Activated CD4-positive, CD25-positive, alpha-beta regulatory T cell treated with anti-CD3 and anti-CD28 coated beads, Interleukin-2, amount 50 U/mL, for 16 hours (primary cell): ENCODE results near the gene PNPO.

Source experiments
- DNase-seq: peaks from one replicate; pipeline ENCODE4 v3.0.0-alpha.2; 2020; ENCODE audit warnings: low read depth, low spot score

Gene PNPO

DNA sequence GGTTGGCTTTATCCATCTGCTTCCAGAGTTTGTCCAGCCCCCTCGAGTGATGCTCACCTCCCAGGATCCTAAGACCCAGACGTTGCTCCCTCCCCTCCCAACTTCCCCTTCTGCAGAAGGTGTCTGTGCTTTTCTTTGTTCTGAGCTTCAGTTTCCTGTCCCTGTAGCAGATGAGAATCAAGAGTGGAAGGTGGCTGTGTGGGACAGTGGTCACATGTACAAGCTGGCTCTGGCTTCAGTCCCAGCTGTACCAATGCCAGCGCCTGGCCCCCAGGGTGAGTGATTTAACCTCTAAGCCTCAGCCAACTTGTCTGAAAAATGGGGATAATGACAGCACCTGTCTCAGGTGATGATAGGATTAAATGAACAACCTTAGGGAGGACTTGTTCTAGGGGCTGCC is 8.6 kb downstream of the PNPO start:
- DNase-seq = no peak

DNA sequence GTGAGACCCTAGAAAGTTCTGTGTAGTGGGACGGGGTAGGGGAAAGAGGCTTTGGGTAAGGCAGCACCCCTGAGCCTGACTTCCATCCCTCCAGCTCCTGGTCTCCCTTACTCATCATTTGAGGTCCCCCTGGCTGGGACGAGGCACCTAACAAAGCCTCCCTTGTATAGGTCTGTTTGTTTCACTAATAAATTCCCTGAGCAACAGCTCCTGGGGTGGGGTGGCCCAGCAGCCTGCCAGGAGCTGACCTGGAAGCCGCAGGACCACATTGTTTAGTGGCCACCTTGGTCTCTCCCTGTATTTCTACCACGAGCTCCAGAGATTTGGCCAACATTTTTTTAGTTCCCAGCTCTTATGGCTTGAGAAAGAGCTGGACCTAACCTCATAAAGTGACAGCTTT is 9.1 kb downstream of the PNPO start:
- DNase-seq = no peak

DNA sequence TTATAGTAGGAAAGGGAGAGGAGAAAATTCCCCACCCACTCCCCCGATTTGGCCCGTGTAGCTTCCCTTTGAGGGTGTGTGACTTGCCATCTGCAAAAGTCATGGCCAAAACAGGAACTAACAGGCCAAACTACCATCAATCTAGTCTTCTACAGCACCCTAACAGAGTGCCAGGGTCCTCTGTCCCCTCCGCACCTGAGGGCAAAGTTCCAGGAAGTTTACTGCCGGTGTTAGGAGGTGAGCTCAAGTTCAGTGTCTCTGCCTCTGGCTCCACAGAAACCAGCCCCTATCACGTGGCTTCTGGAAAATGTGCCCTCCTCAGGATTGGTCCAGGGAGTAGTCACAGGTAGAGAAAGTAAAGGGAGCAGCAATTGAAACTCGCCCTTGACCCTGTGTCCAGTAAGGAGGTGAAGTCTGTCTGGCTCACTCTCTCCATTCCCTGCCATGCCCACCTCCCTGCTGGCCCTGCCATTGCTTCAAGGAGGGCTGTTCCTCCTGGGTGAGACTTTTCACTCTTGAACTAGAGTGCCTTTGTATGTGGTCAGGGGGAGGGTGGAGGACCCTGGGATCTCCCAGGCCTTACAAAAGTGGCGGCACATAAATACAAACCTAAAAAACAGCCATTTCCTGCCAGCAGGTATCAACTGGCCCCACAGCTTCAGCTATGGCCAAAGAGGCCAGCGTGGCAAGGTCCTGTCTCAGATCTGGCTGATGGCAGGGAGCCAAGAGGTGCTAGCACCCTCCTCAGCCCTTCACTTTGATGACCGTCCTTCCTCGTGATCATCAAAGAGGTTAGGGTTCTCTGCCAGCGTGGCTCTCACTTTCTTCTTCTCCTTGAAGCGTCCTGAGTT is 11.0 kb downstream of the PNPO start:
- no peak for DNase-seq

DNA sequence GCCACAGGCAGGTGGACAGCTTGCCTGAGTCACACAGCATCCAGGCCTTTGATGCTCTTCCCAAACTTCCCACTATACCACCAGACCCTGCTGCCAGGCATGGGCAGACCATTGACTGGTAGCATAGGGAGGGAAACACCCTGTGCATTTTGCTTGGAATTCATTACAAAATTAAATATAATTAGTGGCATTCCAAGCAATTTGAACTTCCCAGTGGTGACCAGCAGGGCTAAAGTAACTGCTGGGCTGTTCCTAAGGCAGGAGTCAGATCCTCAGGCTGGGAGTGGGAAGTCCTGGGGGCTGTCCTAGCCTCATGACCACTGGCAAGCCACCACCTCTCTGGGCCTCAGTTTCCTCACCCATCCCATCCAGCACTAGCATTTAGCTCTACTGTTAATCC is 12.5 kb downstream of the PNPO start:
- DNase-seq = no peak

DNA sequence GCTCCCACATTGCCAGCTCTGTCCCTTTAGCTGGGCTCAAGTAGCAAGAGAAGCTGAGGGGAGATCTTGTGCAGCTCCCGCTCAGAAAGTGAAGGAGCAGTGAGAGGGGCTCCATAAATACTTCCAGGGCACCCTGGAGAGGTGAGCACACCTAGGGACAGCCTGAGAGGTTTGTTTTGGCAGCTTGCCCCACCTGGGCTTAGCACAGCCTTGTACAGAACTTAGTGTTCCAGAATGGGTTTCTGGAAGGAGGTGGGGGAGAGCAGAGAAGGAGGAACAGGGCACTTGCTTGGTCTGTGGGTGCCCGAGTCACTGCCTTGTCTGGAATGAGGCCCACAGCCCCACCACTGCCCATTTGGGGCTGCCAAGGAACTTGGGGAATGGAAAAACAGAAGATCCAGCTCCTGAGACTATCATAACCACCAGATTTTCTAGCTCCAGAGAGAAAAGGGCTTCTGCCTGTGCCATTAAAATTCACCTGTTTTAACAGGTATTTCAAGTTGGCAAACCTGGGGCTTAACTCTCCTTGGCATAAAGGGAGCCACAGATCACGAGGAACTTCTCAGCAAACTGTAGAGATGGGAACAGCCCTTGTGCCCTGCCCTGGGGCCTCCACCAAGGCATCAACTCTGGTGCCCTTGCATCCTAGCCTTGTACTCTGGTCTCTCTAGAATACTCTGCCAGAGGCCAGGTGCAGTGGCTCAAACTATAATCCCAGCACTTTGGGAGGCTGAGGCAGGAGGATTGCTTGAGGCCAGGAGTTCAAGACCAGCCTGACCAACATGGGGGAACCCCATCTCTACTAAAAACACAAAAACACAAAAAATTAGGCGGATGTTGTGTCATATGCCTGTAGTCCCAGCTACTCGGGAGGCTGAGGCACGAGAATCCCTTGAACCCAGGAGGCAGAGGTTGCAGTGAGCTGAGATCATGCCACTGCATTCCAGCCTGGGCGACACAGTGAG is 14.4 kb downstream of the PNPO start:
- DNase-seq = no peak

DNA sequence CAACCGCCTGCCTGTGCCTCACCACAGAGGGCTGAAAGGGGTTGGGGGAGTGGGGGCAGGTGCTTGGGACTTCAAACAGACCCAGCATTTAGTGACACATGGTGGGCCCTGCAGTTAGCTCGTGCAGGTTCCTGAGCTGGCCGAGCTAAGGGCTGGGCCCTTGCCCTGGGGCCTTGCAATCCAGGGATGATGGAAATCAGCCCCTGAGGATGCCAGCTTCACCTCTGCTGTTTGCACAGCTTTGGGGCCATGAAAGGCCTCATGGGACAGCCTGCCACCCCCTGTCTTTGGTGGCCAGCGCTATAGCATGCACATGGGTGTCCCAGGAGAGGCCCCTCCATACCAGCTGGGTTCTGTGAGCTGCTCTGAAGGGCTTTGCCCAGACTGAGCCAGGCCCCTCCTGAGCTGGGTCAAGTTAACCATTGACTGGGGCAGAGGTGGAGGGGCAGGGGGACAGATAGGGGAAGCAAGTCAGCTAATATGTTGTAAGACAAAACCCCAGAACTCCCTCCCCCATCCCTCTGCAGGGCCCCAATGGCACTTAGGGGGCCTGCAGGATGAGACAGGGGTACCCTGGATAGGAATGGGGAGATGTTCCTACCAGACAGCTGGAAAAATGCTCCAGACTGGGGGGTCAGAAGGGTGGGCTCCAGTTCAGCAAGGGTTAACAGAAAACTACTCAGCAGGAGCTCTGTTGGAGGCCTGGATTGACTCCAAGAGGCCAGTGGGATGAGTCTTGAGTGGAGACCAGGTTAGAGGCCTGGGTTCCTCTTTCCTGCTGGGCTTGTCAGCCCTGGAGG is 15.6 kb downstream of the PNPO start:
- DNase-seq = no peak

DNA sequence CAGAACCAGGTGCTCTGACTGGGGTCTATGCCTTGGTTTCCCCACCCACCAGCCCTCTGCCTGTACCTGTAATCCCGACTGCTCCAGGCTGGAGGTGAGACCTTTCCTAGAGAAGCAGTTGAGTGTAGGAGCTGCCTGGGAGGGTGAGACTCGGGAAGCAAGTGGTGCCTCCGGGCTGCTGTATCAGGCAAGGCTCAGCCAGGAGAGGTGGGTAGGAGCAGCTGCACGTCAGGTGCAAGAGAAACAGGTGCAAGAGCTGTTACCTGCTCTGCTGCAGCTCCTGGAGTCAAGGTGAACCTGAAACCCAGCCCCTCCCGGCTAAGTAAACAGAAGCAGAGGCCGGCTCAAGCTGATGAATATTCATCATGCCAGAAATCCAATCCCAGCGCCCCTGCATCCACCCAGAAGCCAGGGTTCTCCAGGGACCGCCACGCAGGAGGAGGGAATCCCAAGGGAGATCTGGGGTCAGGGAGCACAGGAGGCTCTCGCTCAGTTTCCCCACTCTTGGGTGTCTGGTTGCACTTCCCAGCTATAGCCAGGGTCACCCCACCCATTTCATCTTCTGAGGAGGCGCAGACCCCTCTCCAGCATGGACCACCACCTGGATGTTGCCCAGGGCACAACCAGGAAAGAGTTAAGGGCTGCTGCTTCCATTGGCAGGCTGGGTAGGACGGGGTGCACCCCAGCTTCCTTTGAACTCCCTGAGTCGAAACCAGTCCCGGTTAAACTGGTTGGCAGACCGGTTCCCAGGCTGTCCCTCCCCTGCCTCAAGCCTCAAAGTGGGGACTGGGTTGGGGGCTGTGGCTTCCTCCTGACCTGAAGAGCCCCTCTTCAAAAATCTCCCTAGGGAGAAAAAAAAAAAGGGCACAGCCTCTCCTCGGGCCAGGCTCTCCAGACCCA is 16.5 kb downstream of the PNPO start, which contains the start of gene PRR15L:
PRR15L (minus strand) TSS at position 293 of the 900 bp plus-strand sequence. CDS start 4,649 bp downstream, outside the sequence.
- no peak for DNase-seq

DNA sequence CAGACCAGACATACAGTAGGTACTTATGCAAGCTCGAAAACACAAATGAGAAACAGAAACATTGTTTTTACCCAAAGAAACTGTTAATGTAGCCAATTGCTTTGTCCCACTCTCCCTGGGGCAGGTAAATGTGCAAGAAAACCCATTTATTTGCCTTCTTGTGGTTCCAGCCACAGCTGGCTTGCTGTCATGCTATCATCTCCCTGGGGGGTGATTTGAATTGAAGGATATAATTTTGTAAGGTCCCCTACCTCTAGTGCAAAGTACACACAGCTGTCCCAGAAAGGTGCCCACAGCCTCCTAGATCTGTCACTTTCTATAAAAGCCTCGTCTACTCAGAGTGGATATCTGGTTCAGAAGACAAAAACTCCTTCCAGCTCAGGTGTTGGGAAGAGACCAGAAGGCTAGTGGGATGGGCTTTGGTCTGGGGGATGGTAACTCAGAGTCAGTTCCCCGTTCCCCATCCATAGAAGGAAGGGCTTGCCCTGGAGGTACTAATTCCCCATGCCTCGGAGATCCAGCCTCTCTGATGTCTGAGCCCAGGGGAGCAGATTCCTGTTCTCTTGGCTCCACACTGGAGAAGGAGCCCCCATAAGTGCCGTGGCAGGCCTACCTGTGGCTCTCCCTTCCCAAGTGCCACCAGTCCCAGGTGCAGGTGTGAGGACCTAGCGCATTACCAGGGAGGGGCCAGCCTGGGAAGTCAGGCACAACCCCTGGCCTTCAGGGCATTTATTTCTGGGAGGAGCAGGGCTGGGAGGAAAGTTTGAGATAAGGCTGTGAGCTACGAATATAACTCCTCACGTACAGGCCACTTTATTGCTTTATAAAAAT is 18.7 kb downstream of the PNPO start:
- DNase-seq = no peak

DNA sequence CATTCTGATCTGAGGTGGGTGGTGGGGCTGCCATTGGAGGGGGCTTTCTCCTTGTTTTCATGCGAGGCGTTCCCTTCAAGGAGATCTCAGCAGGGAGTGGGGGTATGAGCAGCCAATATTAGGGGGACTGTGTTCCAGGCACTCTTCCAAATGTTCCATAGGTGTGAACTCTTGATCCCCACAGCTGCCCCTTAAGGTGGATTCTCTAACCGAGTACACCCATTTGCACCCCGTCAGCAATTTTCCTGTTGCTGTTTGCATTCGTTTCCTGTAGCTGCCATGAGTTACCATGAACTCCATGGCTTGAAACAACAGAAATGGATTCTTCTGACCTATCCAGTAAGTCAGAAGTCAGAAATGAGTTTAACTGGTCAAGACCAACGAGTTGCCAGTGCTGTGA is 20.0 kb downstream of the PNPO start:
- no peak for DNase-seq

DNA sequence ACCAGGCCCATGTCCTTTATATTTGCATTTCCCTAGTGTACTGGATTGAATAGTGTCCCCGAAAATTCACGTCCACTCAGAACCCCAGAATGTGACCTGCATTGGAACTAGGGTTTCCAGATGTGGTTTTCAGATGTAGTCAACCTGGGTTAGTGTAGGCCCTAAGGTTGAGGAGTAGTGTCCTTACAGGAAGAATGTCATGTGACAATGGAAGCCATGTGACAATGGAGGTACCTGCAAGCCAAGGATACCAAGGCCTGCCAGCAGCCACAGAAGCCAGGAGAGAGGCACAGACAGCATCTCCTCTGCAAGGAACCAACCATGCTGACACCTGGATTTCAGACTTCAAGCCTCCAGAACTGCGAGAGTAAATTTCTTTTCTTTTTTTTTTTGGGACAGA is 21.5 kb downstream of the PNPO start:
- DNase-seq = no peak

DNA sequence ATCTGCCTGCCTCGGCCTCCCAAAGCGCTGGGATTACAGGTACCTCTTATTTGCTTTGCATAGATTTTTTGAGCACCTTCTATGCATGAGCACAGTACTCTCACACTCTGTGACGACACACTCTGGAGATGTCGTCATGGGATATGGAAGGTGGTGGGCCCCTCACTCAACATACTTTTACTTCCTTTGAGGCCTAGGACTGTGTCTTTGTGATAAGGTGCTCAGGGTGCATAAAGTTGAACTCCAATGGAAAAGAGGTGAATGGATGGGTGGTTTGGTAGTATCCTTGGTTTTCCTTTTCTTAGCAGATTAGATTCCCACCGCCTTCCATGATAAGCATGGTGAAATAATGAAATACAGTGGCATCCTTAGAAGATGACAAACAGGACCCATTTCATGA is 23.5 kb downstream of the PNPO start:
- no peak for DNase-seq

DNA sequence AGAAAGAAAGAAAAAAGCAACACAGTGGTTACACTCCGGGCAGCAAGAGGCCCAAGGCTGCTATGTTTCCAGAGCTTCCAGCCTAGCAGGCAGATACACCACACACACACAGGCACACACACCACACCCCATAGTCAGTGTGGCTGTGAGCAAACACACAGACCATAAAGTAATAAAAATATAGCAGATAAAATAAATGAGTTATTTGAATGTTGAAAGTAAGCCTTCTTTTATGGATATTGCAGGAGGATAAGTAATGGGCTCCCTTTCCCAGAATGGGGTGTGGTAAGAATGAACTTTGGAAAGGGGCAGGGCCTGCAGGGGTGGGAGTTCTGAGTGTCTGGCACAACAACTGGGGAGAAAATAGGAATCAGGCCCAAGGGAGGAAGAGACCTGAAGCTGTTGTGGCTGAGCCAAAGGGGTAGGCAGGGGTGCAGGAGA is 24.7 kb downstream of the PNPO start:
- DNase-seq = no peak

DNA sequence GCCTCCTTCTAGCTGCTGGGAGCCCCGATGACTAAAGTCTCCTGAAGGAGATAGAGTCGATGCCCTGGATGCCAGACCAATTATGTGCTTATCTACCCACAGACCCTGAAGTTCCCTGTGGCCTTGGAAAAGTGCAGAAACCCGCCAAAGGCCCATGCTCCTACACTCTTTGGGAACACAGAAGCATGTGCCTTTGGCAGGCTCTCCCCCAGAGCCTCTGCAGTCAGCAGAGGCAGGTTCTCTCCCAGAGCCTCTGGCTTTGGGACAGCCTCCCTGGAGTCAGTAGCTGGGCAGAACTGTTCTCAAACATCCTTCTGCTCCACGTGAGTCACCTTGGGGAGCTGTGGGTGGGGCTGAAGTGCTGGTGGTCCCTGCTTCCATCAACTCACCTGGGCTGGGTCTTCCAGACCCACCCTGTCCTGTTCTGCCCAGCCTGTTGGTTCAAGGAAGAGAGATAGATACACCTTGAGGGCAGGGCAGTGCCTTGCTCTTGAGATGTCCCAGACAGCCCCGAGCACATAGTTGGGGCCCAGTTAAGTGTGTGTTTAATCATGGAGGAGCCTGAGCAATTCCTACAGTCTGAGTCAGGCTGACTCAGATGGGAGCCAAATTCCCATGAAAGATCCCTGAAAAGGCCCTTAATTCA is 26.4 kb downstream of the PNPO start:
- no peak for DNase-seq

DNA sequence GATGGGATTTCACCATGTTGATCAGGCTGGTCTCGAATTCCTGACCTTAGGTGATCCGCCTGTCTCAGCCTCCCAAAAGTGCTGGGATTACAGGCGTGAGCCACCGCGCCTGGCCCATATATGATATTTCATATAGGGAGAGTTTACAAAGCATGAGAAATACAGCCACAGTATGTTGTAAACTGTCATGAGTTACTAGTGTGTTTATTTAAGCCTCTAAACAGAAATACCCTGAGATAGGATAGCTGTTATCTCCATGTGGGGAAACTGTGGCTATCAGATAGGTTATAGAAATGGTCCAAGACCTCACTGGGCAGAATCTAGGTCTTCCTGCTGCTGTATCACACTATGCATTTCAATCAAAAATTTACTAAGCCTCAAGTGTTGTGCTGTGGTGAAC is 27.5 kb downstream of the PNPO start:
- DNase-seq = no peak

DNA sequence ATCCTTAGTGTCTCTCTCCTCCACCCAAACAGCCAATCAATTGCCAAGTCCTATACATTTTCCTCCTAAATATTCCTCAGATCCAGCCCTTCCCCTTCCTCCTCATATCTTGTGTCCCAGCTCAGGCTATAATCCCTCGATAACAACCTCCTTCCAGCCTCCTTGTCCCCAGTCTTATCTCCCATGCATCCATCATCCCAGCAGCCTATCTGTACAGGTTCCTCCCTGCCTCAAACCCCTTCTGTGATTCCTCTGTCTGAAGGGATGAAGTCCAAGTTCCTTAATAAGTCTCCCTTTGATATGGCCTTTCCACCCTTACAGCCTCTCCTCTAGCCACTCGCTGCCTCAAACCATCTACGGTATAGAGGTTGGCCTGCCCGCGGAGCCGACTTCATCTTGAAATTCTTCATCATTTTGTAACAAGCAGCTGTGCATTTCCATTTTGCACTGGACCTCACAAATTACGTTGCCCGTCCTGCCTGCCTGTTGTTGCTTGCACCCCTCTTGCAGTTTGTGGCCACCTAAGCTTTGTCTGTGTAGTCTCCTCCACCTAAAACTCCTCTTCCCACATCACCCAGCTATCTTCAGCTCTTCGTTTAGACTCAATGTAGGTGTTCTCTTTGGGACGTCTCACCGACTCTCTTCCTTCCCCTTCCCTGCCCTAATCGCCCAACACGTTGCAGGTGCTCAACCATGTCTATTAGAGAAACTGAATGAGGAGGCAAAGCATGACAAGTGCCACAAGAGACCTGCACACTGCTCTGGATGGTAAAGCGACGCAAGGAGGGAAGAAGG is 28.8 kb downstream of the PNPO start:
- DNase-seq = no peak

DNA sequence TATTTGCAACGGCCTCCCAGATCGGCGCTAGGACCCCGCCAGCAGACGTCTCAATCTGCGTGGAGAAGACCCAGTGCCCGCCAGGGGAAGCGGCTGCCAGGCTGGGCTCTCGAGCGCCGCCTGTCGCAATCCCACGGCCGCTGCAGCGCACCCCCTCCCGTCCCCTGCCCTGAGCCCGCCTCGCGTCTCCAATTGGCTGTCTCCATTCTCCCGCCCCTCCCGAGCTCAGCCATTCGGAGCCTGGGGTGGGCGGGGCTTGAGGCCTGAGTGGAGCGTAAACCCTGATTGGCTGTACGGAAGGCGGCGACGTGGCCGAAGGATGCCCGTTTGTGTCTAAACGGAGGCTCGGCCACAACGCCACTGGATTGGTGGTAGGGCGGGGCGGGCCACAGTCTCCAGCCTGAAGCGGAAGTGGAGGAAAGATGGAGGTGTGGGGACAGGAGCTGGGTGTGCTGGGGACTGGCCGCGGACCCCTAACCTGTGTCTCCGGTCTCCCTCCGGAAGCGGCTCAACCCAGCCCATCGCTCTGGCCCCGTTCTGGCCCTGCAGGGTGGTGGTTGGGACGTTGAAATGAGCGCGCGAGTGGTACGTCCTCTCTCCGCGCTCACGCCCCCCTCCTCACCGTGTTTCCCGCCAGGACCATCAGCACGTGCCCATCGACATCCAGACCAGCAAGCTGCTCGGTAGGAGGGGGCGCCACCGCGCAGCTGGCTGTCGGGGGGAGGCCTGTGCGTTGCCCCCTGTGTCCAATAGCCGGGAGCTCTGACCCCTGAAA is 29.5 kb downstream of the PNPO start, which contains the start of gene CDK5RAP3:
CDK5RAP3 (plus strand) TSS at position 389 of the 775 bp plus-strand sequence; CDS start at position 423, 34 bp downstream.
- DNase-seq = peak; percentile 96

DNA sequence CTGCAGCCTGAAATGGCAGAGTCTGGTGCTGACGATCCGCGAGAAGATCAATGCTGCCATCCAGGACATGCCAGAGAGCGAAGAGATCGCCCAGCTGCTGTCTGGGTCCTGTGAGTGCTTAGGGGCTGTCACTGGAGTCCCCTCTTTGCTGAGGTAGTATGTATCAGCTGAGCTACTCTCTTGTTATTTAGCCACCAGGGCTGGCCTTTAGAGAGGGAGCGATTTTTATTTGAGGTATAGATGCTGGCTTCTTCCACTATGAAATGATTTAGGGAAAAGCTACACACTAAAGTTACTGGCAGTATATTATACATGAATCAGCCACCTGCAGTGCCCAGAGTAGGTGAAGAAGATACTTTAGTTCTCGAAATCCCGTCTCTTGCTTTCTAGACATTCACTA is 32.2 kb downstream of the PNPO start:
- no peak for DNase-seq
